ENCODE results near the gene NKAIN2. TPM values are rescaled to one million over a fixed set of nuclear protein-coding genes. Genes with fewer than 3 reads are reported as not detected.
A peak's percentile ranks its signal among the peaks of the same experiment; 100 is the strongest.

Gene NKAIN2
- total RNA-seq, 1 experiment from 2014 or later: 2.7 TPM

DNA sequence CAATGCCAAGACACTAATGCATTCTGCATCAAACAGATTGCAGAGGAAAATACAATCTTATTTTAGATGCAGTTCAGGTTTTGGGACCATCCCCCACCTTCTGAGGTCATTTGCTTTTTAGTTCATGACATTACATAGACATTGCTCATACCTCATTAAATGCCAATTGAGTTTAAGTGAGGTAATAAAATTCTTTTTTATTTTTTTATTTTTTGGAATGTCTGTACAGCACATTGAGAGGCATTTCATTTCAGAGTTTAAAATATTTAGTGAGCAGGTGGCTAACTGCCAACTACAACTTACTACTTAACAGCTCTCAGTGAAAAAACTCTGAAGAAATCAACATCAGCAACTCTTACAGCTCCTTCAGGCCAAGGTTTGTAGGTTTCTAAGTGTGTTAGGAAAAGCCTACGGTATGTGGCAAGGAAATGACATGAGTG is 676.3 kb downstream of the NKAIN2 start:
- no peak overlapping the region for H3K27ac Mint-ChIP-seq (ENCODE audit: low read depth, unreplicated experiment)
- no peaks in the 10 kb centered on the region for H3K9me3 Mint-ChIP-seq (ENCODE audit: unreplicated experiment)
- CTCF ChIA-PET: no interaction called here
- BruUV-seq (replicated peaks): no TSS peak
- intact Hi-C loops (cut with micrococcal nuclease): no loop called here
- TF ChIP-seq, protein P1, sequence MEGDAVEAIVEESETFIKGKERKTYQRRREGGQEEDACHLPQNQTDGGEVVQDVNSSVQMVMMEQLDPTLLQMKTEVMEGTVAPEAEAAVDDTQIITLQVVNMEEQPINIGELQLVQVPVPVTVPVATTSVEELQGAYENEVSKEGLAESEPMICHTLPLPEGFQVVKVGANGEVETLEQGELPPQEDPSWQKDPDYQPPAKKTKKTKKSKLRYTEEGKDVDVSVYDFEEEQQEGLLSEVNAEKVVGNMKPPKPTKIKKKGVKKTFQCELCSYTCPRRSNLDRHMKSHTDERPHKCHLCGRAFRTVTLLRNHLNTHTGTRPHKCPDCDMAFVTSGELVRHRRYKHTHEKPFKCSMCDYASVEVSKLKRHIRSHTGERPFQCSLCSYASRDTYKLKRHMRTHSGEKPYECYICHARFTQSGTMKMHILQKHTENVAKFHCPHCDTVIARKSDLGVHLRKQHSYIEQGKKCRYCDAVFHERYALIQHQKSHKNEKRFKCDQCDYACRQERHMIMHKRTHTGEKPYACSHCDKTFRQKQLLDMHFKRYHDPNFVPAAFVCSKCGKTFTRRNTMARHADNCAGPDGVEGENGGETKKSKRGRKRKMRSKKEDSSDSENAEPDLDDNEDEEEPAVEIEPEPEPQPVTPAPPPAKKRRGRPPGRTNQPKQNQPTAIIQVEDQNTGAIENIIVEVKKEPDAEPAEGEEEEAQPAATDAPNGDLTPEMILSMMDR (IDR thresholded peaks at IDR 0.05; ENCODE audit: unreplicated experiment): no peak
- POLR2A ChIA-PET: interaction anchor here (0.6 to 1.0 kb wide), 4 partner anchors 12 to 1667 kb away, joined by 3 to 5 read pairs (median 4); no protein-coding TSS in a partner anchor
- H3K36me3 Mint-ChIP-seq (ENCODE audit: insufficient read depth, unreplicated experiment): no peaks in the 10 kb centered on the region
- H3K4me1 Mint-ChIP-seq (ENCODE audit: insufficient read depth, unreplicated experiment): peaks cover 8% of the 10 kb centered on the region
- no peaks in the 10 kb centered on the region for H3K27me3 Mint-ChIP-seq (ENCODE audit: insufficient read depth, unreplicated experiment)
- DNase-seq (ENCODE audit: unreplicated experiment): peak; percentile 18
- no peak overlapping the region for H3K4me3 Mint-ChIP-seq (ENCODE audit: unreplicated experiment)

DNA sequence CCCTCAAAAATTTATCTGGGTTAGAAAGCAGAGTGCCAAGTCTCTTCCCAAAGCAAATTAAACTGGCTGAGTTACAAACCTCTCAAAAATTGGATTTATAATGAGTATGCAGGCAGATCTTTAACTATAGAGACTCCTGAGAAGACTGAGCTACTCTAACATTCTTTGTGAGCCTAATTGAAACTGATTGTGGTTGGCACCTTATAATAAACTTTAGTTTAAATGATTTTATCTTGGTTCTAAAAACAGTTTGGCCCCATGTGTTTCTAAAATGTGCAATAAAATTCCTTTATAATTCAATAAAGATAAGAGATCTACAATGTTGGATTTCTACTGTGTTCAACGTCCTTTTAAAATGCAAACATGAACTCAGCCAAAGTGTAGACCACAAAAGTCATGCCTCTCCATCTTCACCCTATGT is 678.4 kb downstream of the NKAIN2 start:
- H3K4me1 Mint-ChIP-seq (ENCODE audit: insufficient read depth, unreplicated experiment): peaks cover 8% of the 10 kb centered on the region
- ChIA-PET POLR2A (no interaction called here), CTCF (no interaction called here)
- no TSS peak for BruUV-seq (replicated peaks)
- TF ChIP-seq, protein P1 (IDR thresholded peaks at IDR 0.05; ENCODE audit: unreplicated experiment): no peak
- H3K9me3 Mint-ChIP-seq (ENCODE audit: unreplicated experiment): no peaks in the 10 kb centered on the region
- H3K27ac Mint-ChIP-seq (ENCODE audit: low read depth, unreplicated experiment): no peak overlapping the region
- intact Hi-C loops (cut with micrococcal nuclease): no loop called here
- no peak overlapping the region for H3K4me3 Mint-ChIP-seq (ENCODE audit: unreplicated experiment)
- H3K27me3 Mint-ChIP-seq (ENCODE audit: insufficient read depth, unreplicated experiment): no peaks in the 10 kb centered on the region
- no peak for DNase-seq (ENCODE audit: unreplicated experiment)
- no peaks in the 10 kb centered on the region for H3K36me3 Mint-ChIP-seq (ENCODE audit: insufficient read depth, unreplicated experiment)

DNA sequence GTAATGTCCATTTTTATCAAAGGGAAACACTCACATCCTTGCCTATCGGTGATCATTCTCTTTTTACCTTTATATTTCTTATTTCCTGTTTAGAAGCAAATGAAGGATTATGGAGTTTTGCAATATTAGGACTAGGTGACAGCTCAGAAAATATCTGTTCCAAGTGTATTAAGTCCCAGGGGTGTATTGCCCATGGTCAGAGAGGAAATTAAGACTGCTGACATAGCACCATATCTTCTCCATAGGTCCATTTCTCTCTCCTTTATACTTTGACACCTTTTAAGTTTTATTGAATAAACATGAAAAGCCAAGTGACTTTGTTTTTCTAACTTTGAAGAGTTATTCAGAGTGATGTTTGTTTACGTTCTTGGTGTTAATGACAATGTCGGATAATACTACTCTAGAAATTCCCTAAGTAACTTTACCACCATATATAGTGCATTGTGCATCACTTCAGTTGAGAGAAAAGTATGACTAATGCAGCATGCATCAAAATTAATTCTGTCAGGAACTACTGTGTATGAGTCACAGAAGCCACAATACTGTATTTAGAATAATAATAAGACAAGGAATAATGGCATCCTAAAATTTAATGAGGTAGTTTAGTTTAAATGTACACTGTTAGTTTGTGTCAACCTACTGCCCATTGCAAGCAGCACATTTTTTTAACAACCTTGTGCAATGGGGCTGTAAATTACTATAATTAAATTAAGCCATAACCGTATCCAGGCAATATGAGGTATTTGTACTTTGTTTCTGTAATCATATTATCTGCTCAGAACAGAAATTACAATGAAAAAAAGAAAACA is 684.2 kb downstream of the NKAIN2 start:
- H3K4me3 Mint-ChIP-seq (ENCODE audit: unreplicated experiment): no peak overlapping the region
- ChIA-PET POLR2A (no interaction called here), CTCF (interaction anchor here (0.6 to 1.6 kb wide), 2 partner anchors 48 to 1324 kb away, joined by 4 read pairs; no protein-coding TSS in a partner anchor)
- TF ChIP-seq, protein P1 (IDR thresholded peaks at IDR 0.05; ENCODE audit: unreplicated experiment): no peak
- DNase-seq (ENCODE audit: unreplicated experiment): peak; percentile 69
- H3K27ac Mint-ChIP-seq (ENCODE audit: low read depth, unreplicated experiment): no peak overlapping the region
- peaks cover 6% of the 10 kb centered on the region for H3K4me1 Mint-ChIP-seq (ENCODE audit: insufficient read depth, unreplicated experiment)
- H3K9me3 Mint-ChIP-seq (ENCODE audit: unreplicated experiment): no peaks in the 10 kb centered on the region
- intact Hi-C loops (cut with micrococcal nuclease): no loop called here
- no peaks in the 10 kb centered on the region for H3K27me3 Mint-ChIP-seq (ENCODE audit: insufficient read depth, unreplicated experiment)
- H3K36me3 Mint-ChIP-seq (ENCODE audit: insufficient read depth, unreplicated experiment): no peaks in the 10 kb centered on the region
- BruUV-seq (replicated peaks): no TSS peak

DNA sequence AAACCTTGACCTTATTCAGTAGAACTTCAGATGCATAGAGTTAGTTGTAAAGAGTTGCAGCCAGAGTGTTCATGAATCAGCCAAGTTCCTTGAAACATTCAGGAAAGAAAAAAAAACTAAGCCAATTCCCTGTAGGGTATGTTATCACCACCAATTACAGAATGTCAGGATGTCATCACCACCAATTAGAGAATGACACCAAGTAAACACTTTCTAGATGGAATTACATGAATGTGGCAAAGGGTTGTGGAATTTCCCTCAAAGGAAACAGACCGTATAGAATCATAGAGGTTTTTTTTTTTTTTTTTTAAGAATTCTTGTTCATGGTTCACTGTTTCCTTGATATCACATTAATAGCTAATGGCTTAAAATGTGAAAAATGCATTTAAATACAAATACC is 686.5 kb downstream of the NKAIN2 start:
- Mint-ChIP-seq H3K36me3 (ENCODE audit: insufficient read depth, unreplicated experiment) (no peaks in the 10 kb centered on the region), H3K27ac (ENCODE audit: low read depth, unreplicated experiment) (no peak overlapping the region), H3K9me3 (ENCODE audit: unreplicated experiment) (peaks cover 8% of the 10 kb centered on the region), H3K27me3 (ENCODE audit: insufficient read depth, unreplicated experiment) (no peaks in the 10 kb centered on the region), H3K4me3 (ENCODE audit: unreplicated experiment) (no peak overlapping the region), H3K4me1 (ENCODE audit: insufficient read depth, unreplicated experiment) (peaks cover 6% of the 10 kb centered on the region)
- ChIA-PET POLR2A (no interaction called here), CTCF (interaction anchor here (0.6 kb wide), 1 partner anchor 206 kb away, joined by 4 read pairs; no protein-coding TSS in a partner anchor)
- intact Hi-C loops (cut with micrococcal nuclease): loop anchor here (5.0 kb wide), 1 partner anchor 688 kb away; the partner anchor contains the start of gene NKAIN2
- DNase-seq (ENCODE audit: unreplicated experiment): peak; percentile 27
- TF ChIP-seq, protein P1 (IDR thresholded peaks at IDR 0.05; ENCODE audit: unreplicated experiment): no peak
- BruUV-seq (replicated peaks): no TSS peak
